Central memory CD8-positive, alpha-beta T cell (primary cell): ENCODE measurements around the gene IQGAP2.
"Not testable (repeated sequence)": the region's sequence is repeated elsewhere in the genome, so short reads cannot be mapped to it uniquely, and the experiment has no call there.

Source experiments
- ATAC-seq: fragments of 150-1000 bp; cut with Tn5 transposase; replicated peaks from 2 replicates; pipeline ENCODE4 v1.10.0; 2022; ENCODE audit warnings: mild to moderate bottlenecking, moderate FRiP score, moderate number of reproducible peaks; ENCODE audit not compliant: poor library complexity, severe bottlenecking; ENCODE audit errors: extremely low read depth
- DNase-seq, 2 donors: peaks; one replicate each; pipeline ENCODE4 v3.0.0; 2021; ENCODE audit warnings: low spot score in 2 of 2
- H3K27ac Mint-ChIP-seq: one replicate; pipeline ENCODE4 v1.8.0; 2022; ENCODE audit warnings: low read depth, mild to moderate bottlenecking, moderate library complexity, mixed read lengths
- H3K27me3 Mint-ChIP-seq: one replicate; pipeline ENCODE4 v1.8.0; 2022; ENCODE audit warnings: mixed read lengths
- H3K36me3 Mint-ChIP-seq: one replicate; pipeline ENCODE4 v1.8.0; 2022; ENCODE audit warnings: mild to moderate bottlenecking, moderate library complexity, mixed read lengths; ENCODE audit not compliant: insufficient read depth
- H3K4me1 Mint-ChIP-seq: one replicate; pipeline ENCODE4 v1.8.0; 2022; ENCODE audit warnings: mixed read lengths
- H3K4me3 Mint-ChIP-seq: one replicate; pipeline ENCODE4 v1.8.0; 2022; ENCODE audit warnings: mild to moderate bottlenecking, moderate library complexity, mixed read lengths
- H3K9me3 Mint-ChIP-seq: one replicate; pipeline ENCODE4 v1.8.0; 2022; ENCODE audit warnings: mixed read lengths

Gene IQGAP2

DNA sequence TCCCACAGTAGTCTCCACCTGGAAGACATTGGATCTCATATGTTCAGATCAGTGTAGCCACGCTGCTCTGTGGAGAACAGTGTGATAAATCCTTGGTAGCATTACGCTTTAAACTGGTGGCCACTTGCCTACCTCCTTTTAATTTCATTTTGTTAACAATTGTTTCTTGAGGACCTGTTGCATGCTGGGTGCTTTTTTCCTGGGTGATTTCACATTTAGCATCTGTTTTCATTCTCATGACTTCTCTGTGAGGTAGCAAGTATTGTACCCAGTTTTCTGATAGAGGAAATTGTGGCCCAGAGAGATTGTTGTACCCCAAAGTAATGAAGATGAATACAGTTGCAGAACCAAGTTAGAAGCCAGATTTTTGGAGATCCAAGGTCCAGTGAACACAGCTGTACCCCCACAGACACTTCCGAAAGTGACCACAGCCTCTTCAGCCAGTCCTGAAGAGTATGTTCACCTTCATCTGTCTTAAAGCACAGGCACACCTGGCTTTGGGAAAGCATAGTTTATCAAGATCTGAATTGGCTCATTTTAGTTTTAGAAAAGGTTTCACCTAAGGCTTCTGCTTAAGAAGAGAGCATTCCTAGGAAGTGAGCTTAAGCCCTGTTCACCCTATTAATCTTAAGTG is 144.9 kb downstream of the IQGAP2 start:
- Mint-ChIP-seq H3K36me3 (peaks cover 18% of the 10 kb centered on the region), H3K9me3 (no peaks in the 10 kb centered on the region), H3K4me3 (peak overlapping the region; percentile 70), H3K4me1 (peaks cover 64% of the 10 kb centered on the region), H3K27ac (peak overlapping the region; percentile 96), H3K27me3 (no peaks in the 10 kb centered on the region)
- ATAC-seq (peak; percentile 5), DNase-seq (no peak)

DNA sequence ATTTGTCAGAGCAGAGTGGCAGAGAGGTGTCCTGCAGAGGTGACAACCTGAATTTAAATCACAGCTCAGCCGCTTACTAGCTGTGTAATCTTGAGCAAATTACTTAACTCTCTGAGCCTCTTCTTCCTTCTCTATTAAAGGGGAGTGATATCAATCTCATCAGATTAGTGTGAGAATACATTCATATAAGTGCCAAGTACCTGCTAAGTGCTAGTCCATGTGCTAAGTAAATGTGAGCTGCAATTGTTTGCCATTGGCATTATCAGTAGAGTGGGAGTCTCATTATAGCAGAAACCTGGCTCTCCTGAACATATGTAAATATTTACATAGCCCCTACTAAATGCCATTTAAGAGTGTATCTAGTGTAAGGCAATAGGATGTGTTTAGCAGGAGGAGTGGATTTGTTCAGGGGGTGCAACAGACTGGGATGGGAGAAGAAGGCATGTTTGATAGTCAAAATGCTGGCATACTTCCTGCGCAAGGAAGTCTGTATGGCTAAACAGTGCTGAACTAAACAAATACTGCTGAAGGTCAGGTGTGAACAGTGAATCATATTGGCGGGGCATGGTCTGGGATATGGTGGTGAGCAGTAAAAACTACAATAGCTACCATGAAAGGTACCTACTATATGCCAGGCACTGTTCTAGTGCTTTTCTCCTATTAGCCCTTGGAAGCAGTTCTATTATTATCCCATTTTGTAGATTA is 145.6 kb downstream of the IQGAP2 start:
- no peak for ATAC-seq
- H3K9me3 Mint-ChIP-seq, result no peaks in the 10 kb centered on the region

DNA sequence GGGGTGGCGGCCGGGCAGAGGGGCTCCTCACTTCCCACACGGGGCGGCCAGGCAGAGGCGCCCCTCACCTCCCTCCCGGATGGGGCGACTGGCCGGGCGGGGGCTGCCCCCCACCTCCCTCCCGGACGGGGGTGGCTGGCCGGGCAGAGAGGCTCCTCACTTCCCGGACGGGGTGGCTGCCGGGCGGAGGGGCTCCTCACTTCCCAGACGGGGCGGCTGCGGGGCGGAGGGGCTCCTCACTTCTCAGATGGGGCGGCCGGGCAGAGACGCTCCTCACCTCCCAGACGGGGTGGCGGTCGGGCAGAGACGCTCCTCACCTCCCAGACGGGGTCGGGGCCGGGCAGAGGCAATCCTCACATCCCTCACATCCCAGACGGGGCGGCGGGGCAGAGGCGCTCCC is 147.8 kb downstream of the IQGAP2 start:
- DNase-seq, ATAC-seq, H3K4me3 Mint-ChIP-seq, H3K27me3 Mint-ChIP-seq, H3K9me3 Mint-ChIP-seq: not testable (repeated sequence)
- Mint-ChIP-seq H3K27ac (peak overlapping the region; percentile 96), H3K36me3 (peaks cover 15% of the 10 kb centered on the region), H3K4me1 (peaks cover 72% of the 10 kb centered on the region)

More for the DNA sequence above, 145.6 kb downstream of the IQGAP2 start:
- Mint-ChIP-seq H3K27ac (peak overlapping the region; percentile 96), H3K4me1 (peaks cover 61% of the 10 kb centered on the region), H3K27me3 (no peaks in the 10 kb centered on the region), H3K36me3 (peaks cover 15% of the 10 kb centered on the region), H3K4me3 (peak overlapping the region; percentile 70)
- no peak for DNase-seq

DNA sequence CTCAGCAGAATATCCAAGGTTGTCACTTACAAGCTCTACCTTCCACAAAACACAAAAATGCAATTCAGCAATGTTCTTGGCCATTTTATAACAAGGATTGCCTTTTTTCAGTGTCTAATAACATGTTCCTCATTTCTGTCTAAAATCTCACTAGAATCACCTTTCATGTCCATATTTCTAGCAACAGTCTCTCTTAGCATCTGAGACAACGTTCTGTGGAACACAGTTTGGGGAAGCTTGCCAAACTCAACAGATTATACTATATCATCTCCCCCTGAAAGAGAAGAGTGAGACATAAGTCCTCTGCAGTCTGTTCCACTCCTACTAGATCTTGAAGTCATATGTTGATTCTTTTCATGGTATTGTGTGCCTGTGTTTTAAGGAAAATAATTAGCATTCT is 149.5 kb downstream of the IQGAP2 start:
- DNase-seq (no peak), ATAC-seq (no peak)
- H3K4me3 Mint-ChIP-seq, result no peak overlapping the region
- H3K27me3 Mint-ChIP-seq, result no peaks in the 10 kb centered on the region
- no peak overlapping the region for H3K27ac Mint-ChIP-seq
- peaks cover 11% of the 10 kb centered on the region for H3K36me3 Mint-ChIP-seq
- peaks cover 72% of the 10 kb centered on the region for H3K4me1 Mint-ChIP-seq
- H3K9me3 Mint-ChIP-seq, result no peaks in the 10 kb centered on the region

DNA sequence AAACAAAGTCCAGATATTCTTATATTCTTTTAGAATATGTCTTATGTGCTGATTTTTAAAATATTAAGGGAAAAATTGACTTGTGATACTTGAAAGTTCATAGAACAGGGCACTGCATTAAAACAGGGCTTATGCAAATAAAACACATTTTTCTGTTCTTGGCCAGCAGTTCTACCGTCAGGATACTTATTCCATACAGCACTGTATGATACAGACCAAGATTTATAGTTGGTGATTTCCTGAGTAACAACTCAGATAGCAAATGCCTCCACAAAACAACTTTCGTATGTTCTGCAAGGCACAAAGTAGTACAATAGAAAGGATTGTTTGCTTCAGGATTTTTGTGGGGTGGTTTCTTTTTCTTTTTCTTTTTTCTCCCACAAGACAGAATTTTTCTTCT is 150.2 kb downstream of the IQGAP2 start:
- Mint-ChIP-seq H3K36me3 (peaks cover 14% of the 10 kb centered on the region), H3K27me3 (no peaks in the 10 kb centered on the region), H3K9me3 (no peaks in the 10 kb centered on the region), H3K4me3 (no peak overlapping the region), H3K27ac (peak overlapping the region; percentile 55), H3K4me1 (peaks cover 65% of the 10 kb centered on the region)
- DNase-seq (no peak), ATAC-seq (no peak)

DNA sequence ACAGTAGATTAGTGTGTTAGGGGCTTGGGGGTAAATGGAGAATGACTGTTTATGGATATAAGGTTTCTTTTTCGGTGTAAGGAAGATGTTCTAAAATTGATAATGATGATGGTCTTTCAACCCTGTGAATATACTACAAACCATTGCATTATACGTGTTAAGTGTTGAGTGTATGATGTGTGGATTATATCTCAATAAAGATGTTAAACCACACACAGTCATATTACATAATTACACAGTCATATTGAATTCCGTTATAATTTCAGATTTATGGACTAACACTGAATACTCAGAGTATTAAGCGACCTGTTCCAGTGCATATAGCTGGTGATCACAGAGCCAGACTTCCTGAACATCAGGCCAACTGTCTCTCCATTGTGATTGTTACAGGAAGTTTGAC is 152.0 kb downstream of the IQGAP2 start:
- ATAC-seq, result no peak
- H3K4me3 Mint-ChIP-seq, result no peak overlapping the region

DNA sequence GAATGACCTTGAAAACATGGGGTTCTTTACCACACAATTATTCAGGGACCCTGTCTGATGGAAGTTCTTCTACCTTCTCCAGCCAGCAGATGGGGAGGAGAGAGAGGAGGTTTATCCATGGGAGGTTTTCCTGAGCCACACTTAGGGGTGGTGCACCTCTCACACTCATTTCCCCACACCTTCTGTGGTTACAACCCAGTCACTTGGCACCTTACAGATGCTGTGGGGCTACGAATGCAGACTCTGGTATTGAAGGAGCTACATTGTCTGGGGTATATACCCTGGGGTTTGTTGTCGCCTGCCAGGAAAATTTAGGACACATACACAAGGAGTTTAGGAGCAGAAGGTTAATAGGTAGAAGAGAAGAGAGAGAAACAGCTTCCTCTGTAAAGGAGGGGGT is 152.6 kb downstream of the IQGAP2 start:
- Mint-ChIP-seq H3K27me3 (no peaks in the 10 kb centered on the region), H3K27ac (peak overlapping the region; percentile 32), H3K36me3 (peaks cover 14% of the 10 kb centered on the region), H3K4me3 (no peak overlapping the region), H3K9me3 (no peaks in the 10 kb centered on the region), H3K4me1 (peaks cover 63% of the 10 kb centered on the region)
- no peak for DNase-seq
- no peak for ATAC-seq

More for the DNA sequence above, 152.0 kb downstream of the IQGAP2 start:
- peaks cover 14% of the 10 kb centered on the region for H3K36me3 Mint-ChIP-seq
- H3K27me3 Mint-ChIP-seq, result no peaks in the 10 kb centered on the region
- H3K4me1 Mint-ChIP-seq, result peaks cover 58% of the 10 kb centered on the region
- no peaks in the 10 kb centered on the region for H3K9me3 Mint-ChIP-seq
- DNase-seq, result no peak
- H3K27ac Mint-ChIP-seq, result peak overlapping the region; percentile 32

DNA sequence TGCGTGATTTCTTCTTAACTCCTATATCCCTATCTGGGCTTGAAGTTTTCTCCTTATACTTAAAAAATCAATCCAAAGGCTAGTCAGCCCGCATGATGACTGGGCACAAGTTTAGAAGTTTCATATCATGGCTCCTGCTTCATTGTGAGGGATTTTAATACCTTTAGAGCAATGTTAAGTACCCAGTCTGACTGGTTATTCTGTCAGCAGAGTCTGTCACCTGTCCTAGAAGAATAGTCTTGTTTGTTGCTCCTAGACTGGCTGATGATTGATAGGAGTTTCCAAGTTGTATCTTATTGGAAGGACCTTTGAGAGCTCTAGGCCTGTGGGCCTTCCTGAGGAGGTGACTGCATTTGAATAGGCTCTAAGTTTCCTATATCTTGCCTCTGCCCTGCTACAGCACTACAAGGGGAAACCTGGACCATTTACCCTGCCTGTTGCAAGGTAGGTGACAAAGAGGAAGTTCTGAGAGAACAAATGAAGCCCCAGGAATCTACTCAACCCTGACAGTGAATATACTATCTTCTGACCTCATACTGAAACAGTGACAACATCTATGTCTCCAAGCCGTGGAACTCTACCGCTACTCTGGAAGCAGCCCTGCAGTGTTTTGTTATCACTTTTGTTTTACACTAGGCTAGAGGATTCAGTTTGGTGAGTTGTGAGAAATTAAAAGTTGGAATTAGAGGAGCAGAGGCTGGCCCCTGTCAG is 153.6 kb downstream of the IQGAP2 start:
- peaks cover 72% of the 10 kb centered on the region for H3K4me1 Mint-ChIP-seq
- peak; percentile 50 for ATAC-seq
- no peaks in the 10 kb centered on the region for H3K27me3 Mint-ChIP-seq
- DNase-seq, result no peak
- H3K27ac Mint-ChIP-seq, result peak overlapping the region; percentile 32
- H3K36me3 Mint-ChIP-seq, result peaks cover 14% of the 10 kb centered on the region
- no peak overlapping the region for H3K4me3 Mint-ChIP-seq
- H3K9me3 Mint-ChIP-seq, result no peaks in the 10 kb centered on the region

DNA sequence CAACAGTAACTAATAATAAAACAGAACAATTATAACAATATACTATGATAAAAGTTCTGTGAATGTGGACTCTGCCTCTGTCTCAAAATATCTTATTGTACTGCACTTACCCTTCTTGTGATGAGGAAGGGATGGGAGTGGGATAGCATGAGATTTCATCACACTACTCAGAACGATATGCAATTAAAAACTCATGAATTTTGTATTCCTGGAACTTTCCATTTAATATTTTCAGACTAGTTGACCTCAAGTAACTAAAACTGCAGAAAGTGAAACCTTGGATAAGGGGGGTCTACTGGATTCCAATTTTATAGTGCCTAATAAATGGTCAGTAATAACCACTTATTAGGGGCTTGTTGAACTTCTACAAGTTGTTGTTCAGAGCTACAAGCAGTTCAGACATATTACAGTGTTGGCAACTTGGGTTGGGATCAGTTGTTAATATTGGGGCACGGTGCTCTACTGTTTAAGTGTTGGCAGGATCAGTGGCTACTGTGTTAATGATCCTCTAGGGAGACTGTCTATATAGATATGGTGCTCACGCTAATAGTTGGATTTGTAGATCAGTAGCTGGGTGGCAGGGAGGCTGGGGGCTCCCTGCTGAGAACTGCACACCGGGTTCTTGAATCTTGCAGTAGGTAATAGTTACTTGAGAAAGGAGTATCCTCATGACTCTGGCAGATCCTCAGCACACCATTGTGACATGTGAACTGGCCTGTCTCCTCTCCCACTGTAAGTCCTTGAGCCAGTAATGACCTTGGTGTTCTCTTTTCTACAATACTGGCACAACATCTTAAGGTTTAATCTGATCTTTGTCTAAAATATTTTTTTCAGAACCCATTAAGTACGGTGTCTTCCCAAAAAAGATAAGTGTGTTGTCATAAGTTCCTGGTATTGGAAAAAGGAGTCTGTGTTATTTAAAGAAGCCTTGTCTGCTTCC is 158.1 kb downstream of the IQGAP2 start:
- Mint-ChIP-seq H3K4me1 (peaks cover 63% of the 10 kb centered on the region), H3K36me3 (peaks cover 33% of the 10 kb centered on the region), H3K9me3 (no peaks in the 10 kb centered on the region)

DNA sequence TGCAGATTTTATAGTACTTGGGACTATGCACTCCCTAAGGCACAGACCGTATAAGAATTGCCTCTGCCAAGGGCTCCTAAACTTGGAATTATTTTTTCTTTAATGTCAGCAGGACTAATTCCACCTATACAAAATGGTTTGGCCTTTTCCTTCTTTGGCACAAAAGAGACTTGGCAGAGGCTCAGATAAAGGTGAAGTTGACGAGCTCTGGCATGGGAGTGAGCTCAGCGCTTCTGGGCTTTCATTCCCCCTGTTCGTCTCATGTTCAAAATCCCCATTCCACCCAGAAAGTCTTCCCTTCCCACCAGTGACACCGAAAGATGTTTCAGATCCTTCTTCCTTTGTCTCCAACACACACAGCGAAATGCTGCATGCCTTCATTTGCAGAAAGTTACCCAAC is 158.9 kb downstream of the IQGAP2 start:
- Mint-ChIP-seq H3K4me1 (peaks cover 61% of the 10 kb centered on the region), H3K27ac (no peak overlapping the region)

More for the DNA sequence above, 158.1 kb downstream of the IQGAP2 start:
- ATAC-seq (no peak), DNase-seq (no peak)
- Mint-ChIP-seq H3K4me3 (no peak overlapping the region), H3K27ac (peak overlapping the region; percentile 46), H3K27me3 (no peaks in the 10 kb centered on the region)

DNA sequence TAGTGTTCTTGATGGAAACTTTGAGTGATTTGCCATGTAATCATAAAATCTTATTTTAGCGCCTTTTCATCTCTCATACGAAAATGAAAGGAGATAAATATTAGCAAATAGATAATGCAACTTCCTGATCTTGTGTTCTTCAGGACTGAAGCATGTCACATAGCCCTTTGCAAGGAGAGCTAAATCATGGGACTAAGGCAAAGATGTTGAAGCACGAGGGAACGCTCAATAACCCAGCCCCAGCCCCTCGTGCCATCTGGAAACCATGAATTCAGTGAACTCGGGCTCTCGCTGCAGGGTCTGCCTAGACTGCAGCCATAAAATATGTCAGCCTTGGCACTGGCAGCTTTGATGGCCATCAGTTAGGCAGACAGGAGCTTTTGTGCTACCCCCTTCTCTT is 161.9 kb downstream of the IQGAP2 start:
- Mint-ChIP-seq H3K4me1 (peaks cover 62% of the 10 kb centered on the region), H3K9me3 (no peaks in the 10 kb centered on the region), H3K27me3 (no peaks in the 10 kb centered on the region), H3K36me3 (peaks cover 29% of the 10 kb centered on the region), H3K27ac (no peak overlapping the region), H3K4me3 (no peak overlapping the region)
- no peak for ATAC-seq
- DNase-seq, result no peak

More for the DNA sequence above, 158.9 kb downstream of the IQGAP2 start:
- Mint-ChIP-seq H3K36me3 (peaks cover 36% of the 10 kb centered on the region), H3K4me3 (no peak overlapping the region), H3K27me3 (no peaks in the 10 kb centered on the region), H3K9me3 (no peaks in the 10 kb centered on the region)
- no peak for DNase-seq
- ATAC-seq, result no peak

DNA sequence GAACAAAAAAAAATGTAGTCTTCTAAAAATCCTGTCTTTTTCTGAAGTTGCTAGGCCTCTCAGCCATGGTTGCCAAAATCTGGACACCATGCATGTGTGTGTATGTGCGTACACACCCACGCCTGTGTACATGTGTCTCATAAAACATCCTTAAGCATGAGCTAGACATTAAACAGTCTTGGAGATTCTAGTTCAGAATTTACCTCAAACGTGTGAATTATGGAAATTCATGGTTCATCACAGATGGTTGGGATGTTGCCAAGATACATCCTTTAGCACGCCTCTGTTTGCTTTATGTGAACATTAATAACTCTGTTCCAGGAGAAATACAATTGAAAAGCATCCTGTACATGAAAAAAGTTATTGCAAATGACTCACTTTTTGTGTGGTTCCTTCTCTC is 167.1 kb downstream of the IQGAP2 start:
- H3K4me3 Mint-ChIP-seq, result no peak overlapping the region
- DNase-seq (no peak), ATAC-seq (no peak)
- H3K36me3 Mint-ChIP-seq, result peaks cover 24% of the 10 kb centered on the region
- H3K4me1 Mint-ChIP-seq, result peaks cover 39% of the 10 kb centered on the region
- no peak overlapping the region for H3K27ac Mint-ChIP-seq
- H3K27me3 Mint-ChIP-seq, result no peaks in the 10 kb centered on the region
- H3K9me3 Mint-ChIP-seq, result no peaks in the 10 kb centered on the region
